Fibroblast of pulmonary artery (primary cell): Measurements from ENCODE around the gene DNAJC8.

Experiments
- DNase-seq: peaks from one replicate; pipeline ENCODE4 v3.0.0-alpha.2; 2010; ENCODE audit warnings: low read depth
- H3K4me3 ChIP-seq: replicated peaks from 2 replicates; pipeline ENCODE4 v1.5.1; 2011; ENCODE audit warnings: low read depth, mild to moderate bottlenecking, control low read depth, low read length, moderate library complexity
- CTCF ChIP-seq: IDR thresholded peaks from 2 replicates; pipeline ENCODE4 v1.5.1; 2011; ENCODE audit warnings: mild to moderate bottlenecking, control low read depth, low read length, inconsistent platforms; ENCODE audit errors: missing control alignments

DNAJC8 gene

GRCh38 chr1:28193701-28194161, 39.1 kb downstream of the DNAJC8 start:
- DNase-seq, result no peak
- TF ChIP-seq CTCF, result no peak
- no peak overlapping the region for H3K4me3 ChIP-seq

DNA sequence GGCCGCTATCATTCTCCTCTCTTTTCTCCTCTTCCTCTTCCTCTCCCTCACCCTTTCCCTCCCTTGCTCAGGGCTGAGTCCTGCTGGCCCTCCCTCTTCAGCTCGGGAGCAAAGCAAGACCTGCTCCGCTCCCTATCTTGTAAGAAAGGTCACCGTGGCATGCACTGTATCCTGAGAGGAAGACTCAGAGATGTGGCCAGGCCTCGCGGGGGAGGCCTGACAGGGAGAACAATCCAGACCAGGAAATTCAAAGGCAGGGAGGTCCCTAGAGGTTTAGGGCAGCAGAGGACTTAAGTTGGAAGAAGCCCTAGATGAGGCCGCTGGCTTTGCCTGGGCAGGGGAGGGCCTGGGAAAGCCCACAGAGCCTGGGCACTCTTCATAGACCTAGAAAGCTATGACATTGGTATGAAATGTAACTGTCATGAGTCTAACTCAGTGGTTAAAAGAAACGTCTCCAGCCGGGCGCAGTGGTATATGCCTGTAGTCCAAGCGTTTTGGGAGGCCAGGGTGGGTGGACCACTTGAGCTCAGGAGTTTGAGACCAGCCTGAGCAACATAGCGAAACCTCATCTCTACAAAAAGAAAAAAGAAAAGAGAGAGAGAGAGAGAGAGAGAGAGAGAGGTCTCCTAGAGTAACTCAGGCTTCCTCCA, 41.7 kb downstream of the DNAJC8 start:
- peak; percentile 70 for DNase-seq
- no peak overlapping the region for H3K4me3 ChIP-seq
- TF ChIP-seq CTCF, result no peak

GRCh38 chr1:28190337-28190979, 42.4 kb downstream of the DNAJC8 start:
- no peak overlapping the region for H3K4me3 ChIP-seq
- TF ChIP-seq CTCF, result no peak
- DNase-seq, result no peak

- no peak for TF ChIP-seq CTCF
- H3K4me3 ChIP-seq, result no peak overlapping the region
- no peak for DNase-seq
Observed at GRCh38 chr1:28185071-28185470, 47.8 kb downstream of the DNAJC8 start.

DNA sequence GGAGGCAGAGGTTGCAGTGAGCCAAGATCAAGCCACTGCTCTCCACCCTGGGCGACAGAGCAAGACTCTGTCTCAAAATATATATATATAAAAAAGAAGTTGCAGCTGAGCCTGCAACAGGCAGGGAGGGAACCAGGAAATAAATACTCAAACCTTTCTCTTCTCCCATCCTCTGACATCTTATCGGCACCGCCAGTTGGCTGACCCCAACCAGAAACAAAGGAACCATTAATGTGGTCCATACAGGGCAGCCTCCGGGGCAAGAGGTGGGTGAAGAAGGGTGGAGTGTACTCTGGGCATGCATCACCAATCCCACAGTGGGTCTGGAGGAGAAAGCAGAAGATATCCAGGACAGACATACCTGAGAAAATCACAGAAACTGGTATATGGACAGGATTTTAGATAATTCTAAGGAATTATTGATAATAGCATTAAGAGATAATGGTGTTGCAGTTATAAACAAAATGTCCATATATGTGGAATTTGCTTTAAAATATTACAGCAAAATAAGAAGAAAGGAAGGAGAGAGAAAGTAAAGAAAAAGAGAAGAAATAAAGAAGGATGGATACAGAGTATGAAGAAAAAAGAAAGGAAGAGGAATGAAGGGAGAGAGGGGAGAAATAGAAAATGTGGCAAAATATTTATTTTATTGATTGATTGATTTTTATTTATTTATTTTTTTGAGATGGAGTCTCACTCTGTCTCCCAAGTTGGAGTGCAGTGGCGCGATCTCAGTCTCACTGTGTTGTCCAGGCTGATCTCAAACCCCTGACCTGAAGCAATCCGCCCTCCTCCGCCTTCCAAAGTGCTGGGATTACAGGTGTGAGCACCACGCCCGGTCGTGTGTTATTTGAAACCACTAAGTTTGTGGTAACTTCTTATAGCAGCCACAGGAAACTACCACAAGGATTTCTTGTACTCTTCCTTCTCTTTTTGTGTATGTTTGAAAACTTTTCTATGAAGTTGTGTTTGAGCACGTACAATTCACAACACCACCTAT, 52.2 kb downstream of the DNAJC8 start:
- TF ChIP-seq CTCF, result no peak
- no peak for DNase-seq

GRCh38 chr1:28178690-28179485, 53.9 kb downstream of the DNAJC8 start:
- no peak for DNase-seq
- no peak for TF ChIP-seq CTCF
- H3K4me3 ChIP-seq, result no peak overlapping the region

More for the DNA sequence above, 52.2 kb downstream of the DNAJC8 start:
- no peak overlapping the region for H3K4me3 ChIP-seq
